Hepatocyte (in vitro differentiated cells): ENCODE measurements around the gene SEMA3D. TPM values are rescaled to one million over a fixed set of nuclear protein-coding genes. Genes with fewer than 3 reads are reported as not detected.

ENCODE experiments used
- DNase-seq: peaks from one replicate; pipeline ENCODE4 v3.0.0-alpha.2; 2016; ENCODE audit warnings: low spot score
- H2AFZ ChIP-seq: fragments of 200-600 bp; sonication (generic); 2 replicates; pipeline ENCODE4 v1.6.0; 2016; ENCODE audit warnings: antibody characterized with exemption, mild to moderate bottlenecking
- H3K27ac ChIP-seq: fragments of 200-600 bp; sonication (generic); 2 replicates; pipeline ENCODE4 v1.5.1; 2016; ENCODE audit warnings: mild to moderate bottlenecking
- H3K27me3 ChIP-seq: fragments of 200-600 bp; sonication (generic); 2 replicates; pipeline ENCODE4 v1.6.1; 2016
- H3K36me3 ChIP-seq: fragments of 200-600 bp; sonication (generic); replicated peaks from 2 replicates; pipeline ENCODE4 v1.5.1; 2016; ENCODE audit warnings: low read depth; ENCODE audit not compliant: insufficient read depth
- H3K4me1 ChIP-seq: fragments of 200-600 bp; sonication (generic); 2 replicates; pipeline ENCODE4 v1.5.1; 2016; ENCODE audit warnings: mild to moderate bottlenecking, moderate library complexity; ENCODE audit not compliant: insufficient read depth
- H3K4me2 ChIP-seq: fragments of 200-600 bp; sonication (generic); 2 replicates; pipeline ENCODE4 v1.6.0; 2016
- H3K4me3 ChIP-seq: fragments of 200-600 bp; sonication (generic); 2 replicates; pipeline ENCODE4 v1.5.1; 2016; ENCODE audit warnings: mild to moderate bottlenecking
- H3K79me2 ChIP-seq: fragments of 200-600 bp; sonication (generic); 2 replicates; pipeline ENCODE4 v1.6.0; 2017; ENCODE audit warnings: mild to moderate bottlenecking
- H3K9me2 ChIP-seq: fragments of 200-600 bp; sonication (generic); replicated peaks from 2 replicates; pipeline ENCODE4 v1.6.0; 2017; ENCODE audit warnings: mild to moderate bottlenecking; ENCODE audit not compliant: insufficient read depth
- H3K9me3 ChIP-seq: fragments of 200-600 bp; sonication (generic); 2 replicates; pipeline ENCODE4 v1.5.1; 2016; ENCODE audit warnings: low read depth, mild to moderate bottlenecking
- H4K20me1 ChIP-seq: fragments of 200-600 bp; sonication (generic); 2 replicates; pipeline ENCODE4 v1.6.0; 2016; ENCODE audit warnings: mild to moderate bottlenecking; ENCODE audit not compliant: insufficient read depth, poor library complexity, severe bottlenecking
- CTCF ChIP-seq: fragments of 200-600 bp; sonication (generic); IDR thresholded peaks from 2 replicates; pipeline ENCODE4 v1.5.1; 2016; ENCODE audit warnings: antibody characterized with exemption, mild to moderate bottlenecking; ENCODE audit not compliant: poor library complexity
- EZH2 ChIP-seq: fragments of 200-600 bp; sonication (generic); IDR thresholded peaks from 2 replicates; pipeline ENCODE4 v1.6.1; 2016; ENCODE audit warnings: antibody characterized with exemption, mild to moderate bottlenecking, borderline replicate concordance
- EZH2phosphoT487 ChIP-seq: fragments of 200-600 bp; sonication (generic); IDR thresholded peaks from one replicate; pipeline ENCODE4 v1.6.1; 2018; ENCODE audit warnings: antibody characterized with exemption, mild to moderate bottlenecking, low read depth, moderate library complexity; ENCODE audit not compliant: unreplicated experiment, severe bottlenecking
- WGBS: methylation state at CpG from one replicate; pipeline ENCODE4 v1.1.6; 2016; ENCODE audit warnings: low lambda C conversion rate; ENCODE audit errors: missing lambda C conversion rate; 5-methylcytosine and 5-hydroxymethylcytosine counted together
- polyA plus RNA-seq: library from polyadenylated mRNA; unstranded; fragments of >200 nt; fragmentation: Nextera tagmentation; extraction: Ambion mirVana; gene quantifications from 2 replicates; pipeline ENCODE4 v1.2.1, GENCODE V29; 2016
- total RNA-seq: library from RNA; depleted of rRNA; stranded (reverse); fragments of >200 nt; gene quantifications from 2 replicates; pipeline ENCODE4 v1.2.3, GENCODE V29; 2014

The SEMA3D gene
- total and polyA plus RNA-seq, 2 experiments from 2014 or later: 18.7 to 44.9 TPM

- Histone ChIP-seq H3K36me3 (no peaks in the 10 kb centered on the region), H3K4me3 (no peak overlapping the region), H3K79me2 (no peaks in the 10 kb centered on the region), H3K27me3 (no peaks in the 10 kb centered on the region), H3K27ac (no peak overlapping the region), H3K9me3 (no peaks in the 10 kb centered on the region), H2AFZ (no peak overlapping the region), H3K4me1 (no peaks in the 10 kb centered on the region), H4K20me1 (no peaks in the 10 kb centered on the region), H3K9me2 (no peaks in the 10 kb centered on the region), H3K4me2 (no peak overlapping the region)
- 92% methylated on average over 2 of the region's 2 CpGs for WGBS
- DNase-seq: no peak
- TF ChIP-seq CTCF: no peak
These were observed 237.4 kb downstream of the SEMA3D start for GRCh38 chr7:84949501-84949900.

- Histone ChIP-seq H3K36me3 (no peaks in the 10 kb centered on the region), H3K4me2 (no peak overlapping the region), H3K4me3 (no peak overlapping the region), H4K20me1 (no peaks in the 10 kb centered on the region), H3K9me3 (no peaks in the 10 kb centered on the region), H3K79me2 (no peaks in the 10 kb centered on the region), H3K27ac (no peak overlapping the region), H2AFZ (no peak overlapping the region), H3K4me1 (no peaks in the 10 kb centered on the region), H3K9me2 (no peaks in the 10 kb centered on the region), H3K27me3 (no peaks in the 10 kb centered on the region)
- 81% methylated on average over 1 of the region's 1 CpG for WGBS
- DNase-seq: no peak
- TF ChIP-seq EZH2: no peak
- TF ChIP-seq CTCF: no peak
- no peak for TF ChIP-seq EZH2phosphoT487
These were observed 237.8 kb downstream of the SEMA3D start for GRCh38 chr7:84949067-84949466.

- DNase-seq: no peak
- no peaks in the 10 kb centered on the region for H3K36me3 ChIP-seq
- H3K9me2 ChIP-seq: no peaks in the 10 kb centered on the region
- H3K4me1 ChIP-seq: no peaks in the 10 kb centered on the region
- 23% methylated on average over 2 of the region's 2 CpGs for WGBS
- no peak overlapping the region for H3K27ac ChIP-seq
- H2AFZ ChIP-seq: no peak overlapping the region
- H3K9me3 ChIP-seq: no peaks in the 10 kb centered on the region
- TF ChIP-seq EZH2 (no peak), EZH2phosphoT487 (no peak), CTCF (no peak)
- no peaks in the 10 kb centered on the region for H4K20me1 ChIP-seq
- no peaks in the 10 kb centered on the region for H3K79me2 ChIP-seq
- H3K27me3 ChIP-seq: no peaks in the 10 kb centered on the region
- H3K4me2 ChIP-seq: no peak overlapping the region
- no peak overlapping the region for H3K4me3 ChIP-seq
These were observed 238.2 kb downstream of the SEMA3D start for GRCh38 chr7:84948634-84949033.

GRCh38 chr7:84946549-84946948 is 240.3 kb downstream of the SEMA3D start:
- H3K4me3 ChIP-seq: no peak overlapping the region
- TF ChIP-seq EZH2phosphoT487 (no peak), EZH2 (no peak), CTCF (no peak)
- no peaks in the 10 kb centered on the region for H3K9me2 ChIP-seq
- H3K9me3 ChIP-seq: no peaks in the 10 kb centered on the region
- no peaks in the 10 kb centered on the region for H3K4me1 ChIP-seq
- no peak overlapping the region for H3K4me2 ChIP-seq
- DNase-seq: no peak
- 93% methylated on average over 1 of the region's 1 CpG for WGBS
- H4K20me1 ChIP-seq: no peaks in the 10 kb centered on the region
- no peak overlapping the region for H3K27ac ChIP-seq
- no peak overlapping the region for H2AFZ ChIP-seq
- H3K36me3 ChIP-seq: no peaks in the 10 kb centered on the region
- H3K27me3 ChIP-seq: no peaks in the 10 kb centered on the region
- H3K79me2 ChIP-seq: no peaks in the 10 kb centered on the region
